Epithelial cell of esophagus (primary cell): ENCODE data around the gene ATP13A1.
"Not testable (repeated sequence)": the region's sequence is repeated elsewhere in the genome, so short reads cannot be mapped to it uniquely, and the experiment has no call there.

Experiments used
- DNase-seq: peaks from one replicate; pipeline ENCODE4 v3.0.0; 2010; ENCODE audit warnings: low read depth
- H3K4me3 ChIP-seq: 2 replicates; pipeline ENCODE4 v1.5.1; 2011; ENCODE audit warnings: mild to moderate bottlenecking, low read length, control low read depth
- CTCF ChIP-seq: IDR thresholded peaks from 2 replicates; pipeline ENCODE4 v1.5.1; 2011; ENCODE audit warnings: low read depth, mild to moderate bottlenecking, low read length, control low read depth, inconsistent platforms; ENCODE audit not compliant: insufficient read depth; ENCODE audit errors: missing control alignments

Gene ATP13A1

GRCh38 chr19:19696386-19696785 is 32.9 kb upstream of the ATP13A1 start:
- H3K4me3 ChIP-seq, result no peak overlapping the region
- TF ChIP-seq CTCF, result no peak
- DNase-seq, result no peak

- TF ChIP-seq CTCF, result no peak
- H3K4me3 ChIP-seq, result no peak overlapping the region
- no peak for DNase-seq
Measured at GRCh38 chr19:19691683-19692082, 28.2 kb upstream of the ATP13A1 start.

GRCh38 chr19:19689023-19689422 is 25.5 kb upstream of the ATP13A1 start:
- not testable (repeated sequence) for H3K4me3 ChIP-seq, DNase-seq

- no peak overlapping the region for H3K4me3 ChIP-seq
- no peak for TF ChIP-seq CTCF
- DNase-seq, result no peak
Measured at GRCh38 chr19:19687090-19687489, 23.6 kb upstream of the ATP13A1 start.

- no peak for TF ChIP-seq CTCF
- H3K4me3 ChIP-seq, result no peak overlapping the region
- DNase-seq, result no peak
Measured at GRCh38 chr19:19686580-19686979, 23.1 kb upstream of the ATP13A1 start.

- not testable (repeated sequence) for DNase-seq, H3K4me3 ChIP-seq
Measured at GRCh38 chr19:19686119-19686518, 22.6 kb upstream of the ATP13A1 start.

- no peak overlapping the region for H3K4me3 ChIP-seq
- TF ChIP-seq CTCF, result no peak
- no peak for DNase-seq
Measured at GRCh38 chr19:19679176-19680073, 15.9 kb upstream of the ATP13A1 start.

- H3K4me3 ChIP-seq, result no peak overlapping the region
- DNase-seq, result no peak
- TF ChIP-seq CTCF, result no peak
Measured at GRCh38 chr19:19677579-19677978, 14.1 kb upstream of the ATP13A1 start.
